SH-SY5Y (cell line): ENCODE data around the gene LETM1.

ENCODE experiments used
- GATA2 ChIP-seq: IDR thresholded peaks from 2 replicates; pipeline ENCODE4 v1.6.1; 2011; ENCODE audit warnings: mild to moderate bottlenecking, low read depth, low read length
- GATA3 ChIP-seq: IDR thresholded peaks from 2 replicates; pipeline ENCODE4 v1.6.1; 2011; ENCODE audit warnings: low read depth, mild to moderate bottlenecking, low read length, moderate library complexity

LETM1 gene

DNA sequence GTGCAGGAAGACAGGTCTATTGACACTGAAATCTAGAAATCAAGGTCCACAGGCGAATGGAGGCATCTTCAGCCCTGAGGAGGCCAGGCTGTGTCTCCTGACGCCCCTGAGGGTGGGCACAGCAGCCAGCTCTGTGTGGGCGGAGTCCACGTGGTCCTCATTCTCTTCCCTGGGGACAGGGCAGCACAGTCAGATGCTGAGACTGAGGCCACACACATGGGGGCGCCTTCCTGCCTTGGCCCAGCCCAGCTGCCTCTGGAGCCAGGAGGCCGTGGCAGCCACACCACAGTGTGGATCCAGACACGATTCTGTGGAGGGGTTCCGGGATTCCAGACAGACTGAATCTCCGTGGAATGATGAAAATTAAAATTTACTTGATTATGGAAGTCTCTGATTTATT lies 42.0 kb downstream of the LETM1 start:
- TF ChIP-seq GATA3: no peak
- TF ChIP-seq GATA2: no peak

DNA sequence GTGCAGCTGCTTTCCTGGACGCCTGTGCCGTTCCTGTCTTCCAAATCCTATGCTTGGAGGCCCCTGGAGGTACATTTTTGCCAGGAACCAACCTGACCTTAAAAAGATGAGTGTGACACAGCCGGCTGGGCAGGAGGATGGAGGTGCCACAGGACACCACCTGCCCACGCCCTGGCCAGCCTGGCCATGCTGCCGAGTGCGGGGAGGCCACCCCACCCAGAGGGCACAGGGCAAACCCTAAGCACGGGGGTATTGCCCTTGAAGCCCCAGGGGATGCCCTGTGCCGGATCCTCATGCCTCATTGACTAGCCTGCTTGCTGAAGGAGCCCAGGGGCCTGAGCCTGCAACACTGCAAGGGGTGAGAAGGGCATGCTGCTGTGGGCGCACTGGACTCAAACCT lies 42.7 kb downstream of the LETM1 start:
- TF ChIP-seq GATA3: no peak
- no peak for TF ChIP-seq GATA2

DNA sequence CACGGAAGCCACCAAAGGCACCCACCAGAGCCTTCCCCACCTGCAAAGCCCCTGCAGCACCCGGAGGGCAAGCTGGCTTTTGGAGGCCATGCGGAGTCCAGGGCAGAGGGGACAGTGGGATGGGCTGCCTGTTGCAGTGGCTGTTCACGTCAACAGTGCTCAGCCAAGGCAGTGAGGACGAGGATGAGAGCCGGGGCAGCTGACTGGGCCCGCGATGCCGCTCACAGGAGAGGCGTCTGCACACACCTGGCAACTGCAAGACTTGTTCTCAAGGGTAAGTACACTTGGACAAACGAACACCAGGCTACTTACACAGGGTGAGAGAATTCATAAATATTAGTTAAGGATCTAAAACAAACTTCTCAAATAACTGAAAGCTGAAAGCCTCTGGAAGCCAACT lies 43.2 kb downstream of the LETM1 start:
- TF ChIP-seq GATA2: no peak
- no peak for TF ChIP-seq GATA3

DNA sequence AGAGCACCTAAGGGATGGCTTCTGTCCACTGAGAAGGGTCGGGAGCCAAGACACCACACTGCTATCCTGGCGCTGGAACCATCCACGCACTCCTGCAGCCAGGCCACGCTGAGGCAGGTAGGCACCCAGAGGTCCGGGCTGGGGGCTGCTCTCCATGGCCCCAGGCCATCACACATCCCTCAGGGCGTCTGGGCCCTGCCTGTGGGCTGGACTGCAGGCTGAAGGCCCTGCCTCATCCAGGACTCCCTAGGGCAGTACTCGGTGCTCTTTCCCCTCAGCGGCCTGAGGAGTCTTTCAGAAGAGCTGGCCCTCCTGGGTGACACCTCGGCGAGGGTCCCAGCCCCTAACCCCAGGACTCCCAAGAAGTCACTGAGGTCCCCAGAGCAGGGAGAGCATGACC lies 45.2 kb downstream of the LETM1 start:
- TF ChIP-seq GATA2: no peak
- no peak for TF ChIP-seq GATA3

DNA sequence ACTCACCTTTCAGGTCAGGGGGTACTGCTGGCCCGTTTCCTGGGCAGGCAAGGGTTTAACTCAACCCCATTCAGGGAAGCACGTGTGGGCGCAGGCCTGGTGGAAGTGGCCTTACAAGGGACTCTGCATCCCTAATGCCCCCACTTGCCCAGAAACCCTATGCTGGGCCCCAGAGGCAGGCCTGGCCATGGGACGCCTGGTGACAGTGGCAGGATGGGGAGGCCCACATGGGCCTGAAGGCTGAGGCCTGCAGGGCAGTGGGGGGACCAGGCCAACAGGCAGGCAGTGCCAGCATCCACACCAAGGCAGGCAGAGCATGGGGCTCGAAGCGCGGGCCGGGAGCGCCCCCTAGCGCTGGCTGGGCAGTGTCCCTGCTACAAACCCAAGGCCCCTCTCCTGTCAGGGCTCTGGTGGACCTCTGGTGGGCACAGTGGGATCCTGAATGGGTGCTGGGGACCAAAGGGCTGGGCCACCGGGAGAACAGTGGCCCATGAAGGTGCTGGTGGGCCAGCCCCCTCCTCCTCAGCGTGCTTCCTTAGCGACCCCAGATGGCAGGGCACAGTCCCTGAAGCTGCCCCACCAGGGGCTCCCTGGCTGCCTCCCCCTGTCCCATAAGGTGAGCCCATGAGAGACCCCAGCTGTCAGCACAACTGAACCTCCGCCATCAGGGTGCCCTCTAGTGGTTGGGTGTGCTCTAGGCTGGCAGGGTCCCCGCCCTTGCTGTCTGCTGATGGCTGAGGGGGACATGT lies 46.0 kb downstream of the LETM1 start:
- TF ChIP-seq GATA2 (no peak), GATA3 (no peak)

DNA sequence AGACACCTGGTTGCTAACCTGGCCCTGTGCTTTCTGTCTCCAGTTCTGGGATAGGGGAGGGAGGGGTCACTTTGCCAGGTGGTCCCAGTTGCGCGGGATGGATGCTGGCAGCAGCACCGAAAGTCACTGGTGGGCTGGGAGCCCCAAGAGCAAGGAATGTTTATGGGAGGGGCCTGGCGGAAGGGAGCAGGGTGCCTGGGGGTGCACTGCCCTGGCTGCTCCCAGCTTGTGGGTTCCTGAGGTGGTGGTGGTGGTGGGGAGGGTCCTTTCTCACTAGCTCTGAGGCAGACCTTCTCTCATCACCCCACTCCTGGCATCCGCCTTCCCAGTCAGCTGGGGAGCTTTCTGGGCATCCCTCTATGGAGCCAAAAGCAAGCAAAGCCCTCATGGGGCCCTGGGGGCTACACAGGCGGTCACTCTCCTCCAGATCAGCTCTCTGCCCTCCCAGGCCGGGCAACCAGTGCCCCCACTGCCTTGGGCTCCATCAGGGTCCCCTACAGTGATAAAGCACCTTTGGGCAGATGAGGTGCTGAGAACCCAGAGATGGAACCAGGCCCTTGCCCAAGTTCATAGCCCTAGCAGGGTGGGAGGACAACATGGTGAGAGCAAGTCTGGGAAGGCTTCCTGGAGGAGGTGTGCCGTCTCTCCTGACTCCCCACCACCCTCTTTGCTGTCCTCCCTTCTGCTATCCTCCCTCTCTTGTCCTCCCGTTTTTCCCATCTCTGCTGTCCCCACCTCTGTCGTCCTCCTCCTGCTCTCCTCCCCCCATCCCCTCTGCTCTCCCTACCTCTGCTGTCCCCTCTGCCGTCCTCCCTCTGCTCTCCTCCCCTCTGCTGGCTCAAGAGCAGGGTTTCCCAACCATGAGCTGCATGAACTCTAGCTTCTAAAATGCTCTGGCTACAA lies 46.9 kb downstream of the LETM1 start:
- no peak for TF ChIP-seq GATA3
- no peak for TF ChIP-seq GATA2

DNA sequence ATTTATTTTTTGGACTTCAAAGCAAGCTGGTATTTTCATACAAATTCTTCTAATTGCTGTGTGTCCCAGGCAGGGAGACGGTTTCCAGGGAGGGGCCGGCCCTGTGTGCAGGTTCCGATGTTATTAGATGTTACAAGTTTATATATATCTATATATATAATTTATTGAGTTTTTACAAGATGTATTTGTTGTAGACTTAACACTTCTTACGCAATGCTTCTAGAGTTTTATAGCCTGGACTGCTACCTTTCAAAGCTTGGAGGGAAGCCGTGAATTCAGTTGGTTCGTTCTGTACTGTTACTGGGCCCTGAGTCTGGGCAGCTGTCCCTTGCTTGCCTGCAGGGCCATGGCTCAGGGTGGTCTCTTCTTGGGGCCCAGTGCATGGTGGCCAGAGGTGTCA lies 47.6 kb downstream of the LETM1 start:
- no peak for TF ChIP-seq GATA3
- TF ChIP-seq GATA2: no peak

DNA sequence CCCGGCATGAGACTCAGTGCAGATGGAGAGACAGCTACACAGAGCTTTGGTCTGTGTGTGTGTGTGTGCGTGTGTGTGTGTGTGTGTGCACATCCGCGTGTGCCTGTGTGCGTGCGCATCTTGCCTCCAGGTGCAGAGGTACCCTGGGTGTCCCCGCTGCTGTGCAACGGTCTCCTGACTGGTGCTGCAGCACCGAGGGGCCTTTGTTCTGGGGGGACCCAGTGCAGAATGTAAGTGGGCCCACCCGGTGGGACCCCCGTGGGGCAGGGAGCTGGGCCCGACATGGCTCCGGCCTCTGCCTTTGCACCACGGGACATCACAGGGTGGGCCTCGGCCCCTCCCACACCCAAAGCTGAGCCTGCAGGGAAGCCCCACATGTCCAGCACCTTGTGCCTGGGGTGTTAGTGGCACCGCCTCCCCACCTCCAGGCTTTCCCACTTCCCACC lies 48.6 kb downstream of the LETM1 start:
- TF ChIP-seq GATA3 (no peak), GATA2 (no peak)

DNA sequence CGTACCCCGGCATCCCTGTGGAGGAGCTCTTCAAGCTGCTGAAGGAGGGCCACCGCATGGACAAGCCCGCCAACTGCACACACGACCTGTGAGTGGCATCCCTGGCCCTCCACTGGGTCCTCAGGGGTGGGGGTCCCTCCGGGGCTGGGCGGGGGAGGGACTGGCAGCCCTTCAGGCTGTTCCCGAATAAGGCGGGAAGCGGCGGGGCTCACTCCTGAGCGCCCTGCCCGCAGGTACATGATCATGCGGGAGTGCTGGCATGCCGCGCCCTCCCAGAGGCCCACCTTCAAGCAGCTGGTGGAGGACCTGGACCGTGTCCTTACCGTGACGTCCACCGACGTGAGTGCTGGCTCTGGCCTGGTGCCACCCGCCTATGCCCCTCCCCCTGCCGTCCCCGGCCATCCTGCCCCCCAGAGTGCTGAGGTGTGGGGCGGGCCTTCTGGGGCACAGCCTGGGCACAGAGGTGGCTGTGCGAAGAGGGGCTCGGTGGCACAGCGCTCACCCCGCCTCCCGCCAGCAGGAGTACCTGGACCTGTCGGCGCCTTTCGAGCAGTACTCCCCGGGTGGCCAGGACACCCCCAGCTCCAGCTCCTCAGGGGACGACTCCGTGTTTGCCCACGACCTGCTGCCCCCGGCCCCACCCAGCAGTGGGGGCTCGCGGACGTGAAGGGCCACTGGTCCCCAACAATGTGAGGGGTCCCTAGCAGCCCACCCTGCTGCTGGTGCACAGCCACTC lies 49.2 kb downstream of the LETM1 start:
- TF ChIP-seq GATA3 (no peak), GATA2 (no peak)

DNA sequence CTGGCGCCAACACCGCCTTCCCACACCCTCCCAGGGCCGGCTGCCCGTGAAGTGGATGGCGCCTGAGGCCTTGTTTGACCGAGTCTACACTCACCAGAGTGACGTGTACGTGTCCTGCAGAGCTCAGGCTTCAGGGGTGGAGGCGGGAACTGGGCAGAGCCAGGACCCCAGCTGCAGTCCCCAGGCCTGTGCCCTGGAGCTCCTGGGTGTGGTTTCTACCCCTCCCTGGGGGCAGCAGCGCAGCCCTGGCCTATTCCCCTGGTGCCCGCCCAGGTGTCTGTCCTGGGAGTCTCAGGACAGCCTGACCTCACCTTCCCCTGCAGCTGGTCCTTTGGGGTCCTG lies 49.8 kb downstream of the LETM1 start:
- no peak for TF ChIP-seq GATA2
- no peak for TF ChIP-seq GATA3

DNA sequence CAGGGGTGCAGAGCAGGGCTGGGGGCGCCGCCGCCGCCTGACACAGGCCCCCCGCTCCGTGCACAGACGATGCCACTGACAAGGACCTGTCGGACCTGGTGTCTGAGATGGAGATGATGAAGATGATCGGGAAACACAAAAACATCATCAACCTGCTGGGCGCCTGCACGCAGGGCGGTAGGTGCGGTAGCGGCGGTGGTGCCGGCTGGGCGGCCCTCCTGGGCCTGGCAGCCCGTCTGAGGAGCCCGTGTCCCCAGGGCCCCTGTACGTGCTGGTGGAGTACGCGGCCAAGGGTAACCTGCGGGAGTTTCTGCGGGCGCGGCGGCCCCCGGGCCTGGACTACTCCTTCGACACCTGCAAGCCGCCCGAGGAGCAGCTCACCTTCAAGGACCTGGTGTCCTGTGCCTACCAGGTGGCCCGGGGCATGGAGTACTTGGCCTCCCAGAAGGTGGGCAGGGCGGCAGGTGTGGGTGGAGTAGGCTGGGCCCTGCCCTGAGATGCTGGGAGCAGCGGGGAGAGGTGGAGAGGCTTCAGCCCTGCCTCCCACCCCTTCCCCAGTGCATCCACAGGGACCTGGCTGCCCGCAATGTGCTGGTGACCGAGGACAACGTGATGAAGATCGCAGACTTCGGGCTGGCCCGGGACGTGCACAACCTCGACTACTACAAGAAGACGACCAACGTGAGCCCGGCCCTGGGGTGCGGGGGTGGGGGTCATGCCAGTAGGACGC lies 50.3 kb downstream of the LETM1 start:
- TF ChIP-seq GATA2: no peak
- TF ChIP-seq GATA3: no peak

DNA sequence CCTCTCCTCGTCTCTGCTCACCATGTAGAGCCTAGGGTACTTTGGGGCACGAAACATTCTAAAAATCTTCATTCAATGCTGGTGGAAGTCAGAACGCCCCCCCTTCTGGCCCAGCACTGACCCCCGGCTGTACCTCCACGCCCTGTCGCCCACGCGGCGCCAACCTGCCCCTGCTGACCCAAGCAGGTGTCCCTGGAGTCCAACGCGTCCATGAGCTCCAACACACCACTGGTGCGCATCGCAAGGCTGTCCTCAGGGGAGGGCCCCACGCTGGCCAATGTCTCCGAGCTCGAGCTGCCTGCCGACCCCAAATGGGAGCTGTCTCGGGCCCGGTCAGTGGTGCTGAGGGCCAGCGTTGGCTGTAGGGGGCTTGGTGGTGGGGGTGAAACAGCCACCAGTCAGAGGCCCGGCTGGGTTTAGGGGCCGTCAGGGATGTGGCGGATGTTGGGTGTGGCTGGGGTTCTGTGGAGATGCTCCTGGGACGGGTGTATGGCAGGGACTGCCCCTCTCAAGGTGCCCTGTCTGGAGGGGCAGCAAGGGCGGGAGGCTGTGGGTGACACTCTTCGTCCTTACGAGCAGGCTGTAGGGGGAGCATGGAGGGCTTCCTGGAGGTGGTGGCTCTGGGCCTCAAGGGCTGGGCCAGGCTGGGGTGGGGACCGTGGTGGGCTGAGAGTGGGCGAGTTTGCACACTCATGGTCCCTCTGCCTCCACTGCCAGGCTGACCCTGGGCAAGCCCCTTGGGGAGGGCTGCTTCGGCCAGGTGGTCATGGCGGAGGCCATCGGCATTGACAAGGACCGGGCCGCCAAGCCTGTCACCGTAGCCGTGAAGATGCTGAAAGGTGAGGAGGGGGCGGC lies 51.1 kb downstream of the LETM1 start:
- TF ChIP-seq GATA2 (no peak), GATA3 (no peak)

DNA sequence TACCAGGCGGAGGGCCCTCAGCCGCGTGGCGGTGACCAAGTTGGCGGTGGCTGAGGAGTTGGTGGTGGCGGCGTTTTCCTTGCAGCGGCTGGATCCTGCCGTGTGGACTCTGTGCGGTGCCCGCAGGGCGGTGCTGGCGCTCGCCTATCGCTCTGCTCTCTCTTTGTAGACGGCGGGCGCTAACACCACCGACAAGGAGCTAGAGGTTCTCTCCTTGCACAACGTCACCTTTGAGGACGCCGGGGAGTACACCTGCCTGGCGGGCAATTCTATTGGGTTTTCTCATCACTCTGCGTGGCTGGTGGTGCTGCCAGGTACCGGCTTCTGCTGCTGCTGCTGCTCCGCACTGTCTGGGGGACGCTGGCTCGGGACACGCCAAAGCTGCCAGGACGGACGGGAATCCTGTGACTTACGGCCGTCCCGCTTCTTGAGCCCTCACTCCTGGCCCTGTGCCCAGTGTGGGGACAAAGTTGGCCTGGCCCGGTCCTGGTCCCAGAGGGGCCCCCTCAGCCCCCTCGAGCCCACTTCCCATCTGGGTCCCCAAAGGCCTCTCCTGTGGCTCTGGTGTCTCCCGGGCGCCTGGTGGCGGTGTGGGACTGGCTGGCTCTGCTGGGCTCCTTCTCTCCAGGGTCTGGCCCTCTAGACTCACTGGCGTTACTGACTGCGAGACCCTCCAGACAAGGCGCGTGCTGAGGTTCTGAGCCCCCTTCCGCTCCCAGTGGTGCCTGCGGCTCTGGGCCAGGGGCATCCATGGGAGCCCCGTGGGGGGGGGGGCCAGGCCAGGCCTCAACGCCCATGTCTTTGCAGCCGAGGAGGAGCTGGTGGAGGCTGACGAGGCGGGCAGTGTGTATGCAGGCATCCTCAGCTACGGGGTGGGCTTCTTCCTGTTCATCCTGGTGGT lies 52.2 kb downstream of the LETM1 start:
- TF ChIP-seq GATA3: no peak
- TF ChIP-seq GATA2: no peak
